HG03060 (cell line): ENCODE results near the gene BCR.

ENCODE experiments used
- ATAC-seq: cut with Tn5 transposase; IDR thresholded peaks from one replicate; pipeline ENCODE4 v1.9.1; 2021; ENCODE audit warnings: low read depth, moderate number of reproducible peaks; ENCODE audit not compliant: unreplicated experiment

The BCR gene

GRCh38 chr22:23169043-23169406, 11.3 kb upstream of the BCR start:
- ATAC-seq: no peak

GRCh38 chr22:23175817-23176644, 4.3 kb upstream of the BCR start:
- no peak for ATAC-seq

GRCh38 chr22:23176645-23177027, 3.7 kb upstream of the BCR start:
- ATAC-seq: no peak

GRCh38 chr22:23177197-23177596, 3.1 kb upstream of the BCR start:
- no peak for ATAC-seq

- no peak for ATAC-seq
These were observed 1.6 kb upstream of the BCR start for GRCh38 chr22:23178512-23179254.

- ATAC-seq: no peak
These were observed 669 bp upstream of the BCR start for GRCh38 chr22:23179381-23180299.

DNA sequence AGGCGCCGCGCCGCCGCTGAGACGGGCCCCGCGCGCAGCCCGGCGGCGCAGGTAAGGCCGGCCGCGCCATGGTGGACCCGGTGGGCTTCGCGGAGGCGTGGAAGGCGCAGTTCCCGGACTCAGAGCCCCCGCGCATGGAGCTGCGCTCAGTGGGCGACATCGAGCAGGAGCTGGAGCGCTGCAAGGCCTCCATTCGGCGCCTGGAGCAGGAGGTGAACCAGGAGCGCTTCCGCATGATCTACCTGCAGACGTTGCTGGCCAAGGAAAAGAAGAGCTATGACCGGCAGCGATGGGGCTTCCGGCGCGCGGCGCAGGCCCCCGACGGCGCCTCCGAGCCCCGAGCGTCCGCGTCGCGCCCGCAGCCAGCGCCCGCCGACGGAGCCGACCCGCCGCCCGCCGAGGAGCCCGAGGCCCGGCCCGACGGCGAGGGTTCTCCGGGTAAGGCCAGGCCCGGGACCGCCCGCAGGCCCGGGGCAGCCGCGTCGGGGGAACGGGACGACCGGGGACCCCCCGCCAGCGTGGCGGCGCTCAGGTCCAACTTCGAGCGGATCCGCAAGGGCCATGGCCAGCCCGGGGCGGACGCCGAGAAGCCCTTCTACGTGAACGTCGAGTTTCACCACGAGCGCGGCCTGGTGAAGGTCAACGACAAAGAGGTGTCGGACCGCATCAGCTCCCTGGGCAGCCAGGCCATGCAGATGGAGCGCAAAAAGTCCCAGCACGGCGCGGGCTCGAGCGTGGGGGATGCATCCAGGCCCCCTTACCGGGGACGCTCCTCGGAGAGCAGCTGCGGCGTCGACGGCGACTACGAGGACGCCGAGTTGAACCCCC, 798 bp downstream of the BCR start:
- no peak for ATAC-seq

GRCh38 chr22:23181721-23182308, 1.5 kb downstream of the BCR start:
- ATAC-seq: no peak

DNA sequence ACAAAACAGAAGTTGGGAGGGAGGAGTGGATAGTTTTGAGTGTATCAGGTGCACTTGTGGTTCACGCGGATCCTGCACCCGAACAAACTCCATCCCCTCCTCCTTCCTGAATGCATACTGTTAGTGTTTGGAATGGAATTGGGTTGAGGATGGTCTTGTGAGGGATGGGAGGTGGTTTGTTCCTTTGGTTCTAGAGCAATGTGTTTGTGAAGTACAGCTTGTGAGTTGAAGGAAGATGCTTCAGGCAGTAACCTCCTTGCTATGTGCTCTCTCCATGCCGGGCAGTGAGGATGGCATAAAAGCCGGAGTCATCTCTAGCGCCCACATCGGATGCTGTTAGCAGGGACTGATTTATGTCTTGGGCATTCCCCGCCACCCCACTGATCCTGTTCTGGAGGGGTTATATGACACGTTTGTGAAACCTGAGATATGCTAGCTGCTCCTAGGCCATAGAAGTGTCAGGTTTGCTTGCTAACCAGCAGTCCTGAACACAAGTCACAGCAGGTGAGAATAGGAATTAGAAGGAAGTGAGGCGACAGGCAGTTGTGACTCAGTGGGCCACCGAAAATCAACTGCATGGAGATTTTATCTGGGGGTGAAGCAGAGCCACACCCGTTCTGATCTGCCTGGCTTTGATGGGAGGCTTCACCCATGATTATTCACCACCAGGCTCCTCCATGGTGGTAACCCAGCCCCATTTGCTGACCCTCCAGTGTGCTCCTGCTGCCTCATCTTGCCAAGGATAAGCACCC, 2.2 kb downstream of the BCR start:
- no peak for ATAC-seq

DNA sequence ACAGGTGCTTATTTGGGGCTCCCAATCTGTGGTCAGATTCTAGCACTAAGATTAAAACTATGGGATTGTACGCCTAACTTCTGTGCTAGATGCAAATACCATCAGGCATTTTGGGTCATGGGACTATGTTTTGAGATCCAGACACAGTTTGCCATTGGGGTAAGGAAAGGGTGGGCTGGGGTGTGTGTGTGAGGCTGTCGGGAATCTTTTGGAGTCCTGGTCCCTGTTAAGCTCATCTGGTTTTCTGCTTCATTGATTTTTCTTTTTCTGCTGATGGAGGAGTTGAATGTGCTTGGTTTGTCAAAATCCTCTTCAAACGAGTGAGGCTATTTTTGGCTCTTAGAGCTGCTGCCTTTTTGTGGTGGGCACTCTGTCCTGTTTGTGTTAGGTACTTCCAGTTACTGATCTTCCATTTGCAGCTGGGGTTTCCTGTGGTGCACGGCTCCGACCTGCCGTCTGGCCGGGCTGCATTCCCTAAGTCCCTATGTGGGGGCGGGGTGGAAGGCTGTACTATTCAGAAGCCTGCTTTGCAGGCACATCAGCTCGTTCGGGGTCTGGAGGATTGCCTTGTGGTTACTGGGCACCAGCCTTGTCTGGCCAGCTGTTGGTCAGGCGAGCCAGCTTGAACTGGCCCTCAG, 2.9 kb downstream of the BCR start:
- ATAC-seq: no peak

DNA sequence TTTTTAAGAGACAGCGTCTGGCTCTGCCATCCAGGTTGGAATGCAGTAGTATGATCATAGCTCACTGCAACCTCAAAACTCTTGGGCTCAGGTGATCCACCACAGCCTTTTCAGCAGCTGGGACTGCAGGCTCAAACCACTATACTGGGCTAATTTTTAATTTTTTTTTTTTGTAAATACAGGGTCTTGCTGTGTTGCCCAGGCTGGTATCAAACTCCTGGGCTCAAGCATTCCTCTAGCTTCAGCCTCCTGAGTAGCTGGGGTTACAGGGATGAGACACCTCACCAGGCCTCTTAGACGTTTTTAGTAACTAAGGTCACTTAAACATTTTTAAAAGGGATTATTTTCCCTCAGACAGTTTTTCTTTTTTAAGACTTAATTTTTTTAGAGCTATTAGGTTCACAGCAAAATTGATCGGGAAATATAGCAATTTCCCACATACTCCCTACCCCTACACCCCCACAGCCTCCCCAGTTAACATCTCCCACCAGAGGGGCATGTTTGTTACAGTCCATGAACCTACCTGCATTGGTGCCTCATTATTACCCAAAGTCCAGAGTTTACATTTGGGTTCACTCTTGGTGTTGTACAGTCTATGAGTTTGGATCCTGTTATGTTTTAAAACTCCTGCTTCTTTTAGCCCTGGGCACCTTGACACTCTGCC, 3.9 kb downstream of the BCR start:
- no peak for ATAC-seq

- ATAC-seq: no peak
These were observed 4.4 kb downstream of the BCR start for GRCh38 chr22:23184764-23185113.

DNA sequence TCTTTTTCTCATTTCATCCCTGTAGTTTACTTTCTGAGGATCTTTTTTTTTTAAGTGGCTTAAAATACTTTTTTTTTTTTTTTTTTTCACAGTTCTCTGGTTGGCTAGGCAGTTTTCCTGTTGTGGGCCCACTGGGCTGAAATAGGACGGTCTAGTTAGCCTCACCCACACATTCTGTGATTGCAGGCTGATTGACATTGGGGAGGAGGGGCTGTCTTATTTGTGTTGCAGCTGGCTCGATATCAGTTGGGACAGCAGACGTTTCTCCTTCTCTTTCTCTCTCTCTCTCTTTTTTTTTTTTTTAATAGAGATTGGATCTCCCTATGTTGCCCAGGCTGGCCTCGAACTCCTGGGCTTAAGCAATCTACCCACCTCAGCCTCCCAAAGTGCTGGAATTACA, 6.9 kb downstream of the BCR start:
- no peak for ATAC-seq

DNA sequence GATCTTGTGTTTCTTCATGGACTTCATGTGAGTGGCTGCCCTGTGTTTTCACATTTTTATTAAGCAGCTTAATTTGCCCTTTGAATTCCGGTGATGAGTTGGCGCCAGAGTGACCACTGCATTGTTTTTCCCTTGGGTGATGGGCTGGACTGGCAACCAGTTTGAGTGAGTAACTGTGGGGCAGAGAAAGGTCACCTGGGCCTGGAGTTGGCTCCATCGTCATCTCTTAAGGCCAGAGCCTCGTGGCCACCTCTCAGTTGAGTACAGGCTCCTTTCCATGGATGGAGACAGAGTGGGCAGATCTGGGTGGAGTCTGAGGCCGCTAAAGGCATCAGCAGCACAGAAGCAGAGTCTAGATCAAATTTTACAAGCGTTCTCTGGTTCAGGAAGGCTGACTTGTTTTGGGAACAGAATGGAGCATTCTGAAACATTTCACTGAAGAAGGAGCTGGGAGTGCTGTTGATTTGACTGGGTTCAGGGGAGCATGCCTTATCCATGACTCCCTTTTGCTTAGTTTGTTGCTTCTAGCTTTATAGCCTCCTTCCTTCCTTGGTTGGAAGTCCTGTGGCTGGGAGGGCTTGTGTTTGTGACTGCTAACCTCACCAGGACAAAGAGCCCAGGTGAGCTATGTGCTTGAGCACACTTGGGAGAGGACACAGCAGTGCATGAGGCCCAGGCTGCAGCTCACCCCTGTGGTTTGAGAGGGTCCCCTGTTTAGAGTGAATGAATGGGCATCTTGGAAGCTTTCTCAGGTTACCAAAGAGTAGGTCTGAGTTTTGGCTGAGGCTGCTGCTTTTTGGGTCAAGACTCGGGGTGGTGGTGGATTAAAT, 7.8 kb downstream of the BCR start:
- no peak for ATAC-seq

GRCh38 chr22:23190526-23190925, 10.2 kb downstream of the BCR start:
- no peak for ATAC-seq

DNA sequence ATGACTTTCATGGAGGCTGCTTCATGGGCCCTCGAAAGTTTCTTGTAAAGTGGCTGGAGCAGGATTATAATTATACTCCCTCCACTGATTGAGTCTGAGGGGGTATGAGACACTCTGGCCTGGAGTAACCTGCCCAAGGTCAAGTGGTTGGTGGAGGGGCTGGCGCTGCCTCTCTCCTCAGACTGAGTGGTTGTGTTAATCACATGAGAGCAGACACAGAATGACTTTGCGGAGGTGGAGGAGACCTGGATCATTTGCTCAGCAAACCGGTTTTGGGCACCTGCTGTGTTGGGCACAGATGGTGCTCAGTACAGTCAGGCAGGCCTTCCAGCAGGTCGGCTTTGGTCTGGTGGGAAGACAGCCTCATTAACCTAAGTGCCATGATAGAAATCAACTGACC, 11.8 kb downstream of the BCR start:
- no peak for ATAC-seq

- no peak for ATAC-seq
These were observed 12.2 kb downstream of the BCR start for GRCh38 chr22:23192558-23192957.
